GM11168 (cell line): Measurements from ENCODE around the gene FEN1.

ENCODE experiments used
- in situ Hi-C: fragments of 300-500 bp; cut with MboI; formaldehyde crosslinking; loops from one replicate; pipeline ENCODE4 v1.12.0; 2022; ENCODE audit warnings: low sequenced_read_pairs; ENCODE audit not compliant: unreplicated experiment

Gene FEN1

GRCh38 chr11:61815790-61816735 lies 23.4 kb downstream of the FEN1 start:
- in situ Hi-C loops = no loop called here

GRCh38 chr11:61816736-61817455 lies 24.2 kb downstream of the FEN1 start, which contains the start of gene FADS1:
Gene FADS1 (minus strand): TSS chr11:61817003. CDS start chr11:61816929, 74 bp downstream.
- in situ Hi-C loops = no loop called here

GRCh38 chr11:61817471-61818202 lies 24.9 kb downstream of the FEN1 start:
- in situ Hi-C loops = no loop called here

- in situ Hi-C loops = no loop called here
Observed at GRCh38 chr11:61820174-61820573, 27.5 kb downstream of the FEN1 start.

- in situ Hi-C loops = no loop called here
Observed at GRCh38 chr11:61826930-61827570, 34.3 kb downstream of the FEN1 start.

- in situ Hi-C loops = no loop called here
Observed at GRCh38 chr11:61827571-61828378, 35.1 kb downstream of the FEN1 start, which contains the start of gene FADS2. Gene FADS2 (plus strand): TSS chr11:61828300. CDS start chr11:61828391, 91 bp downstream.

GRCh38 chr11:61828379-61828628 lies 35.6 kb downstream of the FEN1 start:
- in situ Hi-C loops = no loop called here

- in situ Hi-C loops = no loop called here
Observed at GRCh38 chr11:61828629-61829407, 36.1 kb downstream of the FEN1 start.

GRCh38 chr11:61829806-61830205 lies 37.1 kb downstream of the FEN1 start:
- in situ Hi-C loops = no loop called here

- in situ Hi-C loops = no loop called here
Observed at GRCh38 chr11:61830237-61831105, 37.8 kb downstream of the FEN1 start.

- in situ Hi-C loops = no loop called here
Observed at GRCh38 chr11:61832207-61832606, 39.5 kb downstream of the FEN1 start.

GRCh38 chr11:61832754-61833153 lies 40.0 kb downstream of the FEN1 start:
- in situ Hi-C loops = no loop called here

GRCh38 chr11:61833471-61833870 lies 40.8 kb downstream of the FEN1 start:
- in situ Hi-C loops = no loop called here

GRCh38 chr11:61833926-61834277 lies 41.2 kb downstream of the FEN1 start:
- in situ Hi-C loops = no loop called here

- in situ Hi-C loops = no loop called here
Observed at GRCh38 chr11:61834278-61835048, 41.8 kb downstream of the FEN1 start.

GRCh38 chr11:61836193-61836592 lies 43.5 kb downstream of the FEN1 start:
- in situ Hi-C loops = no loop called here

GRCh38 chr11:61837411-61838005 lies 44.8 kb downstream of the FEN1 start:
- in situ Hi-C loops = no loop called here
